GM19452 (cell line): ENCODE results near the gene COX19.

ENCODE experiments used
- ATAC-seq: cut with Tn5 transposase; IDR thresholded peaks from one replicate; pipeline ENCODE4 v1.9.1; 2021; ENCODE audit not compliant: unreplicated experiment

Gene COX19

DNA sequence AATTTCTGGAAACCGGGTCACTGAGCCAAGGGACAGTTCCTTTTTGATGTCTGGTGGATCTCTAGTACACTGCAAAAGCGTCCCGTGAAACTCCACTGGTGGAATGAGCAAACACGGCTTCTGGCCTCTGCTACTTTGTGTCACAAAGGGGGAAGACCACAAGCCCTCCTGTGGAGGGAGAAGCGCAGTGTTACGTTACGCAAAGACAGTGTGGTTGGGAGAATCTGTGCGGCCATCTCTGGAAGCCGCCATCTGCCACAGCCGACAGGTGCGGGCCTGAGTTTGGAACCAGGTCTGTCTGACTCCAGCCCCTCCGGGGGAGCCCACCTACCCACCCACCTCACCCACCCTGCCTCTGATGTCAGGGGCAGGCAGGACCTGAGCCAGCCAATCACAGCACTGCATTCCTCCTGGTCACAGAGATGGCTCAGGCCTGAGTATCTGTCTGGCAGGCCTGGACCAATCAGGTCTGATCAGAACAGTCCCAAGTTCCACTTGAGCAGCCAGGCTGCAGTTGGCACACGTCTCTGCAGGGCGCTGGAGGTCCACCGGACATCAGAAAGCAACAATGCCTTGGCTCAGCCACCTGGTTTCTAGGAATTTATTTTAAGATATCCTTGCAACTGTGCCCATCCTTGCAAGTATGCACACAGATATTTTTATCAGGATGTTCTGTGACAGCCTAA, 4.7 kb upstream of the COX19 start:
- ATAC-seq: no peak

DNA sequence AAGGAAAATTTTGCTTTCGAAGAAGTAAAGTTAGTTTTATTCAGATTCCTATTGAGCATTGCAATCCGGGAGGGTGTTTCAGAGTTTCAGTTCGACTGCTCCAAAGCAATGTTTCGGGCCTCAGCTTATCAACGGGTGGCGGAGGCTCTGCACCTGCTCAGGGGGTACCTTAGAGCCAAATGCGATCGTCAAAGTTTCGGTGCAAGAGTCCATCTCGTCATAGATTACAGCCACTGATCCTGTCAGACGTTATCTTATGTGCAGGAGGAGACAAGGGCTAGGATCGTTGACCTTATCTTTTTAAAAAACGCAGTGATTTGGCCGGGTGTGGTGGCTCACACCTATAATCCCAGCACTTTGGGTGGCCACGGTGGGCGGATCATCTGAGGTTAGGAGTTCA, 3.8 kb upstream of the COX19 start:
- ATAC-seq: no peak

DNA sequence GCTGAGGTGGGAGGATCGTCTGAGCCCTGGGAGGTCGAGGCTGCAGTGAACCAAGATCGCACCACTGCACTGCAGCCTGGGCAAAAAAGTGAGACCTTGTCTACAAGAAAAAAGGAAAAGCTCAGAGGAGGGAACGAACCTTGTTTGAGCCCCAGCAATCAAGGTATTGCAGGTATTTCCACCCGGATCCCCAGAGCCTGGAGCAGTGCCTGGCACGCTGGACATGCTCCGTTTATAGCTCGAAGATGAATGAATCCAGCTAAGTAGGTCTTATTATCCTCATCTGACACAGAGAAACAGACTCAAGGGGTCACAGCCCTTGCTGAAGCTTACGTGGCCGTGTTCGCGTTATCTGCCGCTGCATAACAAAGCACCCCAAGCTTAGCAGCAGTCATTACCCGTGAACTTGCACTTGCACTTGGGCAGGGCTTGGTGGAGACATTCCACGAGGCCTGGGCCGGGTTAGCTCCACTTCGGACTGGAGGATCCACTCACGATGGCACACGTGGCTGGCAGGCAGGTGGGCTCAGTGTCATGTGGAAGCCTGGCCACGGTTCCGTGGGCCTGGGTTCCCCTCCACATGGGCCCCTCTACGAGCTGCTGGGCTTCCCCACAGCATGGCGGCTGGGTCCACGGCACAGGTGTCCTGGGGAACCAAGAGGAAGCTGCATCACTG, 3.2 kb upstream of the COX19 start:
- no peak for ATAC-seq

DNA sequence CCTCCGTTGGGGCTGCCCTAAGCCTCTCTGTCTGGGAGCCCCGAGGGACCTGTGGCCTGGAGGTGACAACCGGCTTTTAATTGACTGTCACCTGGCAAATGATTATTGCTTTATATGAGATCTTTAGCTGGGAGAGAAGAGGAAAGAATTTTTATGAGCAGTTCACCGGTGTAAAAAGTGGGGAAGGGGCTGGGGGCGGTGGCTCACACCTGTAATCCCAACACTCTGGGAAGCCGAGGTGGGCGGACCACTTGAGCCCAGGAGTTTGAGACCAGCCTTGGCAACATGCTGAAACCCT, 2.6 kb upstream of the COX19 start:
- ATAC-seq: no peak

DNA sequence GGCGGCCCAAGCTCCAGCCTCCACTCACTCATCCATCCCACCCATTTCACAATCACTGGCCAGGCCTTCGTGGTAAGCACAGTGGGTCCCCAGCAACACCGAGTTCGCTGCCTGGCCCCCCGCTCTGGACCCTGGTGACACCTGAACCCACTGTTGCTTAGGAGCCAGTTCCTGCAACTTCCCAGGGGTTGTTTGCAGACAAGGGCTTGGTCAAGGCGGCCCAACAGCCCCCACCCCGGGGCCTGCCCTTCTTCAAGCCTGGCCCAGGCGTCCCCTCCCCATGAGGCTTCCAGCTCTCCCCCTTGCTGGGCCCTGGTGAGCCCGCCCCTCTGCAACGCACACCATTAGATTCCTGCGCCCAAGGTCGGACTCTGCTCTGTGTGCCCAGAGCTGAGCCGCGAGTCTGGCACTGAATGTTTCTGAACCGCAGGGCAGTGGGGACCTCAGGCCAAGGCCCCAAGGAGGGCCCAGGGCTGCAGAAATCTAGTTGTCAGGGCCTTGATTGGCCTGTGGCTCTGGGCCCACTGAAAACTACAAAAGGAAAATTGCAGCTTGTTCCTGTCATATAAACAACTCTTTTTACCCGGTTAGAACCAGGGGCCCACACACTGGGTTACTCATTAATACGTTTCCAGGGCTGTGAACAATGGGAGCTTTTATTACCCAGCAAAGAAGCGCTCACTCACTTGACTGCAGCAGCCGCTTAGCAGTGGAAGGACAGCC, 2.1 kb upstream of the COX19 start:
- ATAC-seq: no peak

DNA sequence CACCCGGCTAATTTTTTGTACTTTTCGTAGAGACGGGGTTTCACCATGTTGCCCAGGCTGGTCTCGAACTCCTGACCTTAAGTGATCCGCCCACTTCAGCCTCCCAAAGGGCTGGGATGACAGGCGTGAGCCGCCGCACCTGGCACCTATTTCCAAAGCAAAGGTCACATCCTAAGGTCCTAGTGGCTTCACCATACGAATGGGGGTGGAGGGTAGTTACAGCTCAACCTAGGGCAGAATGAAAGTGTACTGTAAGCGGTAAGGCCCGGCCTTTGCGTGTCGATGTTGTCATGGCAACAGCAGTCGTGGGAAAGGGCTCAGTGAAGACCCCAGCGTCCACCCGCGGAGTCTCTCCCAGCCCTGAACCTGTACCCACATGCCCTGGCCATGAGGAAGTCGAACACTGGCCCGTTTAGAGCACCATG, 1.6 kb upstream of the COX19 start:
- no peak for ATAC-seq

DNA sequence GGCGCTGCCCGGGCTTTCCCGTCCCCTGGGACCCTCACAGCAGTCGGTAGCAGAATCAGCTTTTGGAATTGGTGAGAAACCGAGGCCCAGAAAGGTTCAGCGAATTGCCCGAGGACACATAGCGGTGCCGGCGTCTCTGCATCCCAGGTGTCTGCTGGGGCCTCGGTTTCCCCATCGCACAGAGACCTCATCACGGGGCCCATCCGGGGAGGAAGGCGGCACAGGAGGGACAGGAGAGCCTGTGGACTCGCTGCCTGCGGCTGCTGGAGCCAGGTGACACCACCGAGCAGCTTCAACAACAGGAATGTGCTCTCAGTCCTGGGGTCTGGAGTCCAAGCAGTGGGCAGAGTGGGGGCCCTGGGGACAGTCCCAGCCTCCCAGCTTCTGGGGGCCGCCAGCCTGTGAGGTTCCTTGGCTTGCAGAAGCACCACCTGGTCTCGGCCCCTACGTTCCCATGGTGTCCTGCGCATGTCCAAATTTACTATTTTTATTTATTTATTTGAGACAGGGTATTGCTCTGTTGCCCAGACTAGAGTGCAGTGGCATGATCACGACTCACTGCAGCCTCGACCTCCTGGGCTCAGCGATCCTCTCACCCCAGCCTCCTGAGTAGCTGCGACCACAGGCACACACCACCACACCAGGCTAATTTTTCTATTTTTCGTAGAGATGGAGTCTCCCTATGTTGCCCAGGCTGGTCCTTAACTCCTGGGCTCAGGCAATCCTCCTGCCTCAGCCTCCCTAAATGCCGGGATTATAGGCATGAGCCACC, 539 bp upstream of the COX19 start:
- ATAC-seq: no peak

DNA sequence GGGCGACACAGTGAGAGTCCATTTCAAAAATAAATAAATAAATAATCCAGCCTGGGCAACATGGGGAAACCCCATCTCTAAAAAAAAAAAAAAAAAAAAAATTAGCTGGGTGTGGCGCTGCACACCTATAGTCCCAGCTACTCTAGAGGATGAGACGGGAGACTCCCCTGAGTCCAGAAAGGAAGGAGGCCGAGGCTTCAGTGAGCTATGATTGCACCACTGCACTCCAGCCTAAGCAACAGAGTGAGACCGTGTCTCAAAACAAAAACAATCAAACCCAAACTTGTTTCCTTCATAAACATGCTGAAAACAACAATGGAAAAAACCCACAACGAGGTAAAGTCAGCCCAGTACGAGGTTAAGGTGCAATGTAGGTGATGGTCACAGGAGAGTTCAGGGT, 1.2 kb downstream of the COX19 start:
- no peak for ATAC-seq

DNA sequence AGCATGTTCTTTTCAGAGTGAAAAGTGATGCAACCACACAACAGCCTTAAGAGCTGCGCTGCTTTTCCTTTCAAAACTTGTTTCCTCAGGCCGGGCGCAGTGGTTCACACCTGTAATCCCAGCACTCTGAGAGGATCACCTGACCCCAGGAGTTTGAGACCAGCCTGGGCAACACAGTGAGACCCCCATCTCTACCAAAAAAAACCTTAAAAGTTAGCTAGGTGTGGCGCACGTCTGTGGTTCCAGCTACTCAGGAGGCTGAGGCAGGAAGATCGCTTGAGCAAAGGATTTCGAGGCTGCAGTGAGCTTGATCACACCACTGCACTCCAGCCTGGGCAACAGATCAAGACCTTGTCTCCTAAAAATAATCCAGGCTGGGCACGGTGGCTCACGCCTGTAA, 2.0 kb downstream of the COX19 start:
- ATAC-seq: no peak

DNA sequence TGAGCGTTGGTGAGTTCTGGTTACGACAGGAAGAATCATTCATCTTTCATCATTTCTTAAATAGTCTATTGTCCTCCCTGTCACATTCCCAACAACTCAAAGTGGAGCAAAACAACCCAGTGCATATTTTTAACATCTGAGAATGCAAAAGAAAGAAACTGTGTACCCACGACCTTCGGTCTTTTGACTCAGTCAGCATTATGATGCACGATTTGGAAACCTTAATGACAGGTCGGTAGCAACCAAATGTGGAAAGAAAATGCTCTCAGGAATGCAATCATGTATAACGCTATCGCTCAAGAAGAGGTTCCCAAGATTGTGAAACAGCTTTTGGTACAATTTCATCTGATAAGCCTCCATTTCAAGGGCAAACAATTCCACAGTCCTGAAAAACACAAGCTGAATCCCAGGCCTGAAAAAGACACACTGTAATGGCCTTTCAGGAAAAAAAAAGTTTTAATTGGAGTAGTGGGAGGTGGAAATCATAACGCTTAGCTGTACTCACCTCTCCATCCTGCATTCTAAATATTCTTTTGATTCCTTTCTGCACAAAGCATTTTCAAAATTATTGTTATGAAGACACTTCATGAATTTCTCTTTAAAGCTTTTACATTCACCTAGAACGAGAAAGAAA, 2.6 kb downstream of the COX19 start:
- ATAC-seq: no peak

DNA sequence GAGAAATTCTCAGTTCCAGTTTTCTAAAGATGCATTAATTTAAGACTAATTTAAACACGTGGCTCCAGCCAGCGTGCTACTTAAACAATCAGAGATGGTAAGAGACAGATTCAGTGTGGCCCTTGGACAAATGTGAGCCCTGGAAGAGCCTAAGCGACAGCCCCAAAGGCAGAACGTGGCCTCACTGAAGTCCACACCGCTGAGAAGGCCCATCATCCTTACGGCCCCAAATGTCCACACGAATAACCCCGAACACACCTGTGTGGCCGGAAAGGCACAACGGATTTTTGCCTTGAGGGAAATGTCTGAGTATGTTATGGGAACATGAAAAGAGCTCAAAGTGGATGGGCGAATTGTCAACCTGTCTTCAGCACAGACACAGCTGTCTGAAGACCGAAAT, 3.2 kb downstream of the COX19 start:
- no peak for ATAC-seq

DNA sequence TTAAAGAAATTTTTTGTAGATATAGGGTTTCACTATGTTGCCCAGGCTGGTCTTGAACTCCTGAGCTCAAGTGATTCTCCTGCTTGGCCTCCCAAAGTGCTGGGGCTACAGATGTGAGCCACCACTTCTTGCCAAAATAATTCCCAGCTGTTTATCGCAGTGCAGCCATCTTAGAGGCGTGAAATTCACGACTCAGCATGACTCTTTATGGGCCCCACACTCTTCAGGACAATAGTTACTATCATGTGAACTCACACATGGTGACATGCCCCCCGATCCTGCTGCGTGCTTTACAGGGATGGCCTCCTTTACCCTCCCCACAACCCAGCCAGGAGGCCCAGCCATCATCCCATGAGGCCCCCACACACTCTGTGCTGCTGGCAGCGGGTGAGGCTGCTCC, 4.6 kb downstream of the COX19 start:
- ATAC-seq: no peak

DNA sequence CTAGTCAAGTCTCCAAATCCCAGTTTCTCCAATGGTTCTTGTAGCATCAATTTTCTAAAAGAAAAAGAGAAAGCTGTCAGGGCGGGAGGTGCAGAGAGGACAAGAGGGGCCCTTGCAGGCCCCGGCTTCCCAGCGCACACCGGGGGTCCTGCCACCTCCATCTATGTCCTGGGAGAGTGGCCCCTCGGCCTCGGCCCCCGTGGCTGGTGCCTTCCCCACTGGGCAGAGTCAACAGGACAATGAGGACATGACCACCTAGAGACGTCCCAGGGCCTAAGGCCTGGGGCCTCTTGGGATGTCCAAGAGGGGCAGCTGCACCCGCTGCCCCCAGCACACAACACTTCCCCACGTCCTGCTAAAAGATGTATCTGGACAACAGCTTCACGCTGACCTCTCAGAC, 5.9 kb downstream of the COX19 start:
- ATAC-seq: no peak

DNA sequence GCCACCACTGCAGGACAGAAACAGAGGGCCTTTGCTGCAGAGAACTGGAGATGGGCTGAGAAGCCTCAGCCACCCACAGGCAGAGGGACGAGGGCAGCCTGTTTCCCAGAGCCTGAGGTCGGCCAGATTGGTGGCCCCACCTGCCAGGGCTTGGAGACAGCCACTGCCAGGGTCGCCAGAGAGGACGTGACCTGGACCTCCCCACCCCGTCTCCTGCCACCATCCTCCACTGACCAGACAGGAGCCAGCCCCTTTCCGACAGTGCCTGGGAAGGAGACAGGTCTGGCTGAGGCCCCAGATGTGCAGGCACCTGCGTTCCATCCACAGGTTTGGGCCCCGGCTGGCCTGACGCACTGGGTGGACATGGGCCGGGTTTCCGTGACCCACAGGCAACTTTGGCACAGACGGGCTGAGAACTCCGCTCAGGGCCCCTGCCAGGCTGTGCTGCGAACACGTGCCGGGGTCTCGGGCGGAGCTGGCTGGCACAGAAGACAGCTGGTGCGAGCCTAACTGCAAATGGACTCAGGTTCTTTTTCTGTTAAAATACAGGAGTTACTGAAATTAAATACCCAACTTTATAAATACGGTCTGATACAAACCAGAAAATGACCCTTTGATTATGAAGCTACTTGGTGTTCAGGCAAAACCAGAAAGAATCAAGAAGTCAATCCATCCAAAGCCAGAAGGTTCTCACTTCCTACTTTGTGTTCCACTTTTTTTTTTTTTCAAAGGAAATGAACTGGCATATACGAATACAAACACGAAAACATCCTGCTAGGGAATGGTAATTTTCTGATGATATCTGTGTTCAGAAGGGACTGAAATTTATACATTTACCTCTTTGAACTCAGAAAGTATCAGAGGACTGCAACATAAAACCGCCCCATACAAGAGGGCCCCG, 6.9 kb downstream of the COX19 start:
- ATAC-seq: no peak

DNA sequence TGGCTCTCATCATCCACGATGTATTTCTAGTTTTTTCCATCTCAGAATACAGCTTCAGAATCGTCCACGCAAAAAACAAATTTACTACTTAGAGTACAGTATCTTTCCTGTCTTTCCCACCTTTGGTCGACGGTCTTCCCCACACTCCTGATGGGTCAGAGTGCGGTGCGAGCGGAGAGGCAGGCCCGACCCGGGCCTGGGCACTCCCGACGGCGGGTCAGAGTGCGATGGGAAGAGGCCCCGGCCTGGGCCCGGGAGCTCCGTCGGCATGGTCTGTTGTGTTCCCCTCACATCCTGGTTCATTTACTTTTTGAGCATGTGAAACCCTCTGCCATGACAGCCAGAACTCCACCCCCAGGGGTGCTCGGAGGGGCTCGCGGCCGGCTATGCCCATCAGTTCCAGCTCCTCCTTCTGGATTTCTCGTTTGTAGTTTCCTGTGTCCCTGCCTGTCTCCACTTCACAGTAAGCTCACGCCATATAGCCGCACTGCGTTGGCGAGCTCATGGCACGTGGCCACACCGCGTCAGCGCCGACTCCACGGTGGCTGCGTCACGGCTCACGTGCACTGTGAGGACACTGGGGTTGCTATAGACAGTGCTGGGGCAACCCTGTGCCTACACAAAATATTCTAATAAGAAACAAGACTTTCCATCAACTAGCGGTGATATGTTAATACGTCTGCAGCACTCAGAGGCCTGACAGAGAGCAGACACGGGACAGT, 7.8 kb downstream of the COX19 start:
- no peak for ATAC-seq

DNA sequence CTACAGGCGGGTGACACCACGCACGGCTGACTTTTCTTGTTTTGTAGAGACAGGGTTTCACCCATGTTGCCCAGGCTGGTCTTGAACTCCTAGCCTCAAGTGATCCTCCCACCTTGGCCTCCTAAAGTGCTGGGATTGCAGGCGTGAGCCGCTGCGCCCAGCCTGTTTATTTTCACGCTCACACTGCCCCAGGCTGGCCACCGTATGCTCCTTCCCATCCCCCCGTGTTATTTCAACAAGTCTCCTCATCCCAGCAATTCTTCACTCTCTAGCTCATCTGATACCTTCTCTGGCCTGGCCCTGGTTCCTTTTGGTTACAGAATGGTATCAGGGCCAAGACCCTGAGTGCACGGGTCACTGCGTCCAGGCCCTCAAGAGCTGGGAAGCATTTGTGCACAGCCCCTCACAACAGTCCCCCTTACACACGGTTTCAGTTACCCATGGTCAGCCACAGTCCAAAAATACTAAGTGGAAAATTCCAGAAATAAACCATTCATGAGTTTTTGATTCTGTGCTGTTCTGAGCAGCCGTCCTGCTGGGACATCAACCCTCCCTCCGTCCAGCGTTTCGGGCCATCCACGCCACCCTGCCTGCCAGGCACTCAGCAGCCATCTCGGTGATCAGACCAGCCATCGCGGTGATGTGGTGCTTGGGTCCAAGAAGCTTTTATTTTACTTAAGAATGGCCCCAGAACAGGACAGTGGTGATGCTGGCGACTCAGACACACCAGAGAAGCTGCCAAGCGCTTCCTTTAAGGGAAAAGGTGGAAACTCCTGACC, 8.9 kb downstream of the COX19 start:
- ATAC-seq: no peak

DNA sequence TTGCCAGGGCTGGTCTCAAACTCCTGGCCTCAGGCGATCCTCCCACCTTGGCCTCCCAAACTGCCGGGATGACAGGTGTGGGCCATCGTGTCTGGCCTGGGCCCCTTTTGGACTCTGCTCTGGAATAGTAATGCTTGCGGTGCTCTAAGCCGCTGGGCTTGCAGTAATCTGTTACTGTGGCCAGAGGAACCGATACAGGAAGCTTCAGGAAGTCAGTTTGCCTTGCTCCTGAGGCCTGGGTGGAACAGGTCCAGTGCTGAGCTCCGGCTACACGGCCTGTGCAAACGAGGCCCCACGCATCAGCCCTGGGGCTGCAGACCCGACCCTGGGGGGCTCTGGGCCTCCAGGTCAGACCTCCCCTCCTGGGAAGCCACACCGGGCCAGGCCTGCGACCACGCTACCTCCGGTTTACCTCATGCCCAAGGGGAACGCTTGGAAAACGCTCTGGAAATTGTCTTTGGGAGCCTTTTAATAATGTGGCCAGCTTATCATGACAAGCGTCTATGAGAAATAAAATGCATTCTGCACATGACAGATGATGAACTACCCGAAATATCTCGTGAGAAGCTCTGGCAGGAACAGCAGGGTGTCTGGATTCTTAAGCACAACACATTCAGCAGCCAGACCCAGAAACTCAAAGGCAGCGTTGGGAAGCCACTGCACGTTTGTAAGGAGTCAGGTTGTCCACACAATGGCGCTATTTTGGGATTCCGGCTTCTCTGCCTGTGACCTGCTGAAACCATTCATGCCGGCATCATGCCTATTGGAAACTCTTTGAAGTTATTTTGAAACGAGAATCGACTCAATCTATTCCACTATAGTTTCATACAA, 10.7 kb downstream of the COX19 start:
- ATAC-seq: peak; percentile 32
